ENCODE results near the gene TCEAL4. TPM values are rescaled to one million over a fixed set of nuclear protein-coding genes. Genes with fewer than 3 reads are reported as not detected.
A peak's percentile ranks its signal among the peaks of the same experiment; 100 is the strongest.

Gene TCEAL4
- total RNA-seq, 1 donor from 2014 or later, result 56.5 TPM

DNA sequence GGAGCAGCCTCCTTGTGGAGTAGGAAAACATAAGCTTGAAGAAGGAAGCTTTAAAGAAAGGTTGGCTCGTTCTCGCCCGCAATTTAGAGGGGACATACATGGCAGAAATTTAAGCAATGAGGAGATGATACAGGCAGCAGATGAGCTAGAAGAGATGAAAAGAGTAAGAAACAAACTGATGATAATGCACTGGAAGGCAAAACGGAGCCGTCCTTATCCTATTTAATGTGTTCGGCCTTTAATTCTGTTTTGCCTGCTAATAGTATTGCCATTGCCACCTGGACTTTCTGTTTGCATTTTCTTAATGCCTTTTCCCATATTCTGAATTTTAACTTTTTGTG, 44.8 kb downstream of the TCEAL4 start:
- Mint-ChIP-seq H3K9me3 (ENCODE audit: unreplicated experiment) (no peaks in the 10 kb centered on the region), H3K27me3 (ENCODE audit: unreplicated experiment) (peaks cover 6% of the 10 kb centered on the region), H3K4me1 (ENCODE audit: low read depth, unreplicated experiment) (peaks cover 3% of the 10 kb centered on the region), H3K27ac (ENCODE audit: unreplicated experiment) (peak overlapping the region; percentile 85), H3K36me3 (ENCODE audit: unreplicated experiment) (no peaks in the 10 kb centered on the region), H3K4me3 (ENCODE audit: unreplicated experiment) (peak overlapping the region; percentile 90)
- no peak for TF ChIP-seq CTCF (IDR thresholded peaks at IDR 0.05; ENCODE audit: partially characterized antibody, unreplicated experiment)
- DNase-seq, result no peak

GRCh38 chrX:103631145-103631544, 45.8 kb downstream of the TCEAL4 start:
- Mint-ChIP-seq H3K36me3 (ENCODE audit: unreplicated experiment) (no peaks in the 10 kb centered on the region), H3K27ac (ENCODE audit: unreplicated experiment) (no peak overlapping the region), H3K27me3 (ENCODE audit: unreplicated experiment) (peaks cover 6% of the 10 kb centered on the region), H3K9me3 (ENCODE audit: unreplicated experiment) (no peaks in the 10 kb centered on the region), H3K4me3 (ENCODE audit: unreplicated experiment) (no peak overlapping the region), H3K4me1 (ENCODE audit: low read depth, unreplicated experiment) (peaks cover 3% of the 10 kb centered on the region)
- no peak for DNase-seq
- no peak for TF ChIP-seq CTCF (IDR thresholded peaks at IDR 0.05; ENCODE audit: partially characterized antibody, unreplicated experiment)

- H3K4me3 Mint-ChIP-seq (ENCODE audit: unreplicated experiment), result no peak overlapping the region
- H3K27me3 Mint-ChIP-seq (ENCODE audit: unreplicated experiment), result no peaks in the 10 kb centered on the region
- TF ChIP-seq CTCF (IDR thresholded peaks at IDR 0.05; ENCODE audit: partially characterized antibody, unreplicated experiment), result no peak
- no peak overlapping the region for H3K27ac Mint-ChIP-seq (ENCODE audit: unreplicated experiment)
- H3K4me1 Mint-ChIP-seq (ENCODE audit: low read depth, unreplicated experiment), result peaks cover 1% of the 10 kb centered on the region
- no peaks in the 10 kb centered on the region for H3K36me3 Mint-ChIP-seq (ENCODE audit: unreplicated experiment)
- no peaks in the 10 kb centered on the region for H3K9me3 Mint-ChIP-seq (ENCODE audit: unreplicated experiment)
- DNase-seq, result no peak
Observed at GRCh38 chrX:103635436-103635835, 50.1 kb downstream of the TCEAL4 start.

Other genes with a start within 250 kb of the TCEAL4 start
- 27.0 TPM for gene TCEAL9, start 229.0 kb upstream of the TCEAL4 start, total RNA-seq (ENCODE audit: unreplicated experiment)
- 242 TPM for gene BEX3, start 209.0 kb upstream of the TCEAL4 start, total RNA-seq (ENCODE audit: unreplicated experiment)
- 0.47 TPM for gene RAB40A, start 66.0 kb upstream of the TCEAL4 start, total RNA-seq (ENCODE audit: unreplicated experiment)
- gene TCEAL3, start 22.4 kb downstream of the TCEAL4 start, total RNA-seq (ENCODE audit: unreplicated experiment), result 9.0 TPM
- 7.7 TPM for gene TCEAL1, start 43.5 kb downstream of the TCEAL4 start, total RNA-seq (ENCODE audit: unreplicated experiment)
- 409 TPM for gene MORF4L2, start 101.2 kb downstream of the TCEAL4 start, total RNA-seq (ENCODE audit: unreplicated experiment)
- not detected for gene TMEM31, start 125.4 kb downstream of the TCEAL4 start, total RNA-seq (ENCODE audit: unreplicated experiment)
- 0.20 TPM for gene PLP1, start 191.3 kb downstream of the TCEAL4 start, total RNA-seq (ENCODE audit: unreplicated experiment)
- gene RAB9B, start 246.7 kb downstream of the TCEAL4 start, total RNA-seq (ENCODE audit: unreplicated experiment), result 4.5 TPM

Data from glutamatergic neuron (in vitro differentiated cells).